ENCODE results near the gene IPO4. TPM values are rescaled to one million over a fixed set of nuclear protein-coding genes. Genes with fewer than 3 reads are reported as not detected.

IPO4 gene
- total and polyA plus RNA-seq, 2 of the 13 experiments (the other 11 are each of a cell fraction or from before 2014, with no cell fraction given): 39.0 to 179 TPM

DNA sequence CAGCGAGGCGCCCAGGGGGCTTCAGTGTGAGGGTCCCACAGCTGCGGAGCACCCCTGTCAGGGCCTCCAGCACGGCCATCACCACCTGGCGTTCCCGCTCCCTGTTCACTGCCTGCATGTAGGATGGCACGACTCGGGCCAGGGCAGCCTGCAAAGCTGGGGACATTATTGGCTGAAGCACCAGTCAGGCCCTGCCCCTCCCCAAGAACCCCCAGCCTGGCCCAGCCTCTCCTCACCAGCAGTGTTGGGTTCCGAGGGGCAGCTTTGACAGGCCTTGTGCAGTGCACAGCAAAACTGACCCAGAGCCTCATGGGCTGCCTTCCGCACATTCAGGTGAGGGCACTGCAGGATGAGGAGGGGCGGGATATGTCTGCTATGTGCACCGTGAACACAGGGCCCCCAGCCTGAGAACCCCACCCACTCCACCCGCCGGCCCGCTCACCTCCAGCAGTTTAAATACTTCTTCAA, 5.6 kb downstream of the IPO4 start (continued):
- TF ChIP-seq ZBTB4 (CRISPR knock-in tag; IDR thresholded peaks at IDR 0.05; ENCODE audit: borderline replicate concordance) (no peak), ZNF800 (CRISPR knock-in tag; IDR thresholded peaks at IDR 0.05) (no peak), ZNF773 (CRISPR knock-in tag; IDR thresholded peaks at IDR 0.05; ENCODE audit: borderline replicate concordance) (no peak), NFAT5 (CRISPR knock-in tag; IDR thresholded peaks at IDR 0.05) (no peak), NR2F2 (IDR thresholded peaks at IDR 0.05; ENCODE audit: borderline replicate concordance, low read depth) (no peak), HIVEP1 (CRISPR knock-in tag; IDR thresholded peaks at IDR 0.05) (0 out of 2 replicates have a peak, but pooled peaks have one; percentile 34), ZNF333 (CRISPR knock-in tag; IDR thresholded peaks at IDR 0.05; ENCODE audit: borderline replicate concordance) (peak; percentile 71; the same call in 1 of the 2 replicates), ZNF263 (CRISPR knock-in tag; IDR thresholded peaks at IDR 0.05) (no peak), TFDP1 (CRISPR knock-in tag; IDR thresholded peaks at IDR 0.05; ENCODE audit: borderline replicate concordance) (no peak), ZNF513 (CRISPR knock-in tag; conservative IDR thresholded peaks at IDR 0.05) (no peak), KMT2A (CRISPR knock-in tag; IDR thresholded peaks at IDR 0.05) (no peak)
- TF ChIP-seq, protein P1, sequence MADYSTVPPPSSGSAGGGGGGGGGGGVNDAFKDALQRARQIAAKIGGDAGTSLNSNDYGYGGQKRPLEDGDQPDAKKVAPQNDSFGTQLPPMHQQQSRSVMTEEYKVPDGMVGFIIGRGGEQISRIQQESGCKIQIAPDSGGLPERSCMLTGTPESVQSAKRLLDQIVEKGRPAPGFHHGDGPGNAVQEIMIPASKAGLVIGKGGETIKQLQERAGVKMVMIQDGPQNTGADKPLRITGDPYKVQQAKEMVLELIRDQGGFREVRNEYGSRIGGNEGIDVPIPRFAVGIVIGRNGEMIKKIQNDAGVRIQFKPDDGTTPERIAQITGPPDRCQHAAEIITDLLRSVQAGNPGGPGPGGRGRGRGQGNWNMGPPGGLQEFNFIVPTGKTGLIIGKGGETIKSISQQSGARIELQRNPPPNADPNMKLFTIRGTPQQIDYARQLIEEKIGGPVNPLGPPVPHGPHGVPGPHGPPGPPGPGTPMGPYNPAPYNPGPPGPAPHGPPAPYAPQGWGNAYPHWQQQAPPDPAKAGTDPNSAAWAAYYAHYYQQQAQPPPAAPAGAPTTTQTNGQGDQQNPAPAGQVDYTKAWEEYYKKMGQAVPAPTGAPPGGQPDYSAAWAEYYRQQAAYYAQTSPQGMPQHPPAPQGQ (CRISPR knock-in tag; IDR thresholded peaks at IDR 0.05; ENCODE audit: borderline replicate concordance): no peak

All from HepG2 (cell line).